GM12875 (cell line): ENCODE data around the gene DPP4.

Experiments
- H3K4me3 ChIP-seq: one replicate; pipeline ENCODE4 v1.5.1; 2011; ENCODE audit warnings: low read depth, low read length, control low read depth
- CTCF ChIP-seq: IDR thresholded peaks from 2 replicates; pipeline ENCODE4 v1.5.1; 2011; ENCODE audit warnings: low read depth, mild to moderate bottlenecking, control low read depth, inconsistent platforms, low read length, moderate library complexity, borderline replicate concordance; ENCODE audit not compliant: insufficient read depth

The DPP4 gene

GRCh38 chr2:162004031-162004430, 70.0 kb downstream of the DPP4 start:
- no peak for TF ChIP-seq CTCF

GRCh38 chr2:162002623-162003235, 71.3 kb downstream of the DPP4 start:
- TF ChIP-seq CTCF = no peak
- no peak overlapping the region for H3K4me3 ChIP-seq

More at GRCh38 chr2:162004031-162004430, 70.0 kb downstream of the DPP4 start:
- H3K4me3 ChIP-seq = no peak overlapping the region

GRCh38 chr2:162000431-162000830, 73.6 kb downstream of the DPP4 start:
- TF ChIP-seq CTCF = no peak
- H3K4me3 ChIP-seq = no peak overlapping the region

- H3K4me3 ChIP-seq = no peak overlapping the region
- TF ChIP-seq CTCF = no peak
These were observed 74.7 kb downstream of the DPP4 start for GRCh38 chr2:161999321-161999720.

- H3K4me3 ChIP-seq = no peak overlapping the region
- no peak for TF ChIP-seq CTCF
These were observed 75.2 kb downstream of the DPP4 start for GRCh38 chr2:161998857-161999256.

GRCh38 chr2:161997916-161998471, 76.0 kb downstream of the DPP4 start:
- no peak for TF ChIP-seq CTCF
- no peak overlapping the region for H3K4me3 ChIP-seq

GRCh38 chr2:161995553-161996016, 78.4 kb downstream of the DPP4 start:
- no peak overlapping the region for H3K4me3 ChIP-seq
- TF ChIP-seq CTCF = no peak
